Heart left ventricle (tissue), 13 donors: ENCODE results near the gene PIP4K2A.

Source experiments
- POLR2A ChIP-seq, 2 donors: fragments of 450-650 bp; IDR thresholded peaks; one replicate each; pipeline ENCODE4 v1.6.1; 2017; ENCODE audit warnings: antibody characterized with exemption in 2 of 2, mild to moderate bottlenecking in 2 of 2, moderate library complexity in 2 of 2
- TF ChIP-seq, protein P1 (sequence below), 12 donors: fragments of 200-600 bp; sonication (generic) in 4 of 12; IDR thresholded peaks; one replicate each; pipeline versions ENCODE4 v1.5.0 to v1.8.0; 2018 to 2022; ENCODE audit warnings: antibody characterized with exemption in 12 of 12, mild to moderate bottlenecking in 5 of 12
- donor health status: ischemic (EF 13 %, LVEDD 7.1; RV severe dilation, severe dysfunction).
- donor health status: DM: no; HTN: yes; CAD: no.
- donor health status: DM: no; HTN: no; CAD: no.
- donor health status: ischemic (EF 25% LVEDD 6.9; RV normal size, moderate dysfunction).
- donor health status: ischemic (EF 25% LVEDD 5.7; RV mildly dilated, moderate dysfunction).
- donor health status: ischemic (EF 35%, LVEDD 5.7; RV mildly dilated, moderate dysfunction).
- donor health status: nonischemic (EF 11% LVEDD 7.7; RV severe dilation, severe dysfunction).
- donor health status: DM: yes; HTN: yes; CAD: no.
- donor health status: PGD.
- donor health status: ischemic (EF 29% LVEDD 5.4; RV normal size, mild dysfunction).
- donor health status: nonischemic (EF 23%, LVEDD 6.1; RV moderate dilation, normal function).

DNA sequence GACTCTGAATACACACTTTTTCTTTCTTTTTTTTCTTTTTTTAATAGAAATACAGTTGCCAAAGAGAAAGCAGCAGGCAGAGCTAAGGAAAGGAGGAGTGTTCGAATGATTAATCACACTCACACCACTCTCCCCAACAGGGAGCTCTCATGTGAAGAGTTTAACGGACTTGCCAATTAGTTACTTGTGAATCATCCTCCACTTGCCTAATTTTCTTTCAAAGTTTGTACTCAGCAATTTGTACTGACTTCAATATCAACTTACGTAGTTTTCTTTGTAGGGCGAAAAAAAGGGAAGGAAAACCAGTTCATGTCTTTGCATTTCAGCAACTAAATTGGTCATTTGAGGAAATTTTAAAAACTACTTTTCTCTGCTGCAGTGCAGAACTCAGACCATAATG lies 109.2 kb downstream of the PIP4K2A start:
- TF ChIP-seq, protein P1, sequence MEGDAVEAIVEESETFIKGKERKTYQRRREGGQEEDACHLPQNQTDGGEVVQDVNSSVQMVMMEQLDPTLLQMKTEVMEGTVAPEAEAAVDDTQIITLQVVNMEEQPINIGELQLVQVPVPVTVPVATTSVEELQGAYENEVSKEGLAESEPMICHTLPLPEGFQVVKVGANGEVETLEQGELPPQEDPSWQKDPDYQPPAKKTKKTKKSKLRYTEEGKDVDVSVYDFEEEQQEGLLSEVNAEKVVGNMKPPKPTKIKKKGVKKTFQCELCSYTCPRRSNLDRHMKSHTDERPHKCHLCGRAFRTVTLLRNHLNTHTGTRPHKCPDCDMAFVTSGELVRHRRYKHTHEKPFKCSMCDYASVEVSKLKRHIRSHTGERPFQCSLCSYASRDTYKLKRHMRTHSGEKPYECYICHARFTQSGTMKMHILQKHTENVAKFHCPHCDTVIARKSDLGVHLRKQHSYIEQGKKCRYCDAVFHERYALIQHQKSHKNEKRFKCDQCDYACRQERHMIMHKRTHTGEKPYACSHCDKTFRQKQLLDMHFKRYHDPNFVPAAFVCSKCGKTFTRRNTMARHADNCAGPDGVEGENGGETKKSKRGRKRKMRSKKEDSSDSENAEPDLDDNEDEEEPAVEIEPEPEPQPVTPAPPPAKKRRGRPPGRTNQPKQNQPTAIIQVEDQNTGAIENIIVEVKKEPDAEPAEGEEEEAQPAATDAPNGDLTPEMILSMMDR (IDR thresholded peaks at IDR 0.05) = no peak
- TF ChIP-seq POLR2A (IDR thresholded peaks at IDR 0.05) = no peak
